Measurements from ENCODE around the gene CAPZB.

The CAPZB gene

GRCh38 chr1:19409477-19410341 lies 75.6 kb downstream of the CAPZB start:
- Histone ChIP-seq H3K4me1 (ENCODE audit: control insufficient read depth, insufficient read depth, low read length) (peaks cover 40% of the 10 kb centered on the region), H3K9ac (ENCODE audit: low read length) (no peak overlapping the region), H3K9me3 (ENCODE audit: control insufficient read depth, low read length) (no peaks in the 10 kb centered on the region), H3K27me3 (replicated peaks; ENCODE audit: control insufficient read depth, insufficient read depth, low read length) (no peaks in the 10 kb centered on the region), H3K4me3 (ENCODE audit: low read length) (no peak overlapping the region), H3K36me3 (ENCODE audit: control insufficient read depth, insufficient read depth, low read length, severe bottlenecking) (peaks cover 6% of the 10 kb centered on the region)
- DNase-seq (ENCODE audit: low read depth), result no peak

- H3K4me1 ChIP-seq (ENCODE audit: control insufficient read depth, insufficient read depth, low read length), result peaks cover 28% of the 10 kb centered on the region
- H3K36me3 ChIP-seq (ENCODE audit: control insufficient read depth, insufficient read depth, low read length, severe bottlenecking), result peaks cover 6% of the 10 kb centered on the region
- H3K9me3 ChIP-seq (ENCODE audit: control insufficient read depth, low read length), result no peaks in the 10 kb centered on the region
- no peak for DNase-seq (ENCODE audit: low read depth)
- H3K27me3 ChIP-seq (replicated peaks; ENCODE audit: control insufficient read depth, insufficient read depth, low read length), result no peaks in the 10 kb centered on the region
- no peak overlapping the region for H3K9ac ChIP-seq (ENCODE audit: low read length)
- no peak overlapping the region for H3K4me3 ChIP-seq (ENCODE audit: low read length)
Observed at GRCh38 chr1:19407494-19408096, 77.7 kb downstream of the CAPZB start.

GRCh38 chr1:19406680-19407079 lies 78.7 kb downstream of the CAPZB start:
- Histone ChIP-seq H3K9ac (ENCODE audit: low read length) (no peak overlapping the region), H3K27me3 (replicated peaks; ENCODE audit: control insufficient read depth, insufficient read depth, low read length) (no peaks in the 10 kb centered on the region), H3K9me3 (ENCODE audit: control insufficient read depth, low read length) (no peaks in the 10 kb centered on the region), H3K4me1 (ENCODE audit: control insufficient read depth, insufficient read depth, low read length) (peaks cover 32% of the 10 kb centered on the region), H3K4me3 (ENCODE audit: low read length) (no peak overlapping the region), H3K36me3 (ENCODE audit: control insufficient read depth, insufficient read depth, low read length, severe bottlenecking) (peaks cover 6% of the 10 kb centered on the region)
- DNase-seq (ENCODE audit: low read depth), result no peak

DNA sequence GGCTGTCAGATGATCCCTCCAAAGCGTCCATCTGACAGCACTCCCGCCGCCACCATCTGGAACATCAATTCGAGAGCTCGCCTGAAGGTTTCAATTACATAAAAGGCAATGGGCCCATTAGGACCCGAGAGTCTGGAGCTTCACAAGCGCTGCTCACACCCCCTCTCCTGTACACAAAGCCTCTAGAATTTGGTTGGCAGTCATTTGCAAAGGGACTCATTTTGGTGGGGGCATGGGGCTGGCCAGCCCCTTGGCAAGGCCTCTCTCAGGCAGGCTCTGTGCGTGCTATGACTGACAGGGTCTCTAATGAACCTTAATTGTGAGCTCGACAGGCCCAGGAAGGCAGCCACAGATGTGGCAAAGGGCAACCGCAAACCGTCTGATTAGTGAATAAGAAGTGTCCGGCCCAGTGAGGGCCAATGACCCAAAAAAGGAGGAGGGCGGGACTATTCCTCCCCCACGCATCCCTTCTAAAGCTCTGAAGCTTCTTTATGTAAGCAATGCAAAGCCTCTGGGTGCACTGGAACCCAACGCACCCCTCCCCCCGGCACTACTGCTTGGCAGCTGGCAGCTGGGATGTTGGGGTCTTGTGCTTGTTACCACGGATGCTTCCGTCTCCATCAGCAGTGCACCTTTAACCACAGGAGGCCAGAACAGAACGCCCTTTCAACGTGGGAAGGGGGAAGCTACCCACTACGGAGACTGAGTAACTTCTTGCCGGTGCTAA lies 79.4 kb downstream of the CAPZB start:
- H3K27me3 ChIP-seq (replicated peaks; ENCODE audit: control insufficient read depth, insufficient read depth, low read length), result no peaks in the 10 kb centered on the region
- H3K9me3 ChIP-seq (ENCODE audit: control insufficient read depth, low read length), result no peaks in the 10 kb centered on the region
- no peak overlapping the region for H3K4me3 ChIP-seq (ENCODE audit: low read length)
- no peak for DNase-seq (ENCODE audit: low read depth)
- peaks cover 40% of the 10 kb centered on the region for H3K4me1 ChIP-seq (ENCODE audit: control insufficient read depth, insufficient read depth, low read length)
- H3K9ac ChIP-seq (ENCODE audit: low read length), result peak overlapping the region; percentile 8
- peaks cover 6% of the 10 kb centered on the region for H3K36me3 ChIP-seq (ENCODE audit: control insufficient read depth, insufficient read depth, low read length, severe bottlenecking)

DNA sequence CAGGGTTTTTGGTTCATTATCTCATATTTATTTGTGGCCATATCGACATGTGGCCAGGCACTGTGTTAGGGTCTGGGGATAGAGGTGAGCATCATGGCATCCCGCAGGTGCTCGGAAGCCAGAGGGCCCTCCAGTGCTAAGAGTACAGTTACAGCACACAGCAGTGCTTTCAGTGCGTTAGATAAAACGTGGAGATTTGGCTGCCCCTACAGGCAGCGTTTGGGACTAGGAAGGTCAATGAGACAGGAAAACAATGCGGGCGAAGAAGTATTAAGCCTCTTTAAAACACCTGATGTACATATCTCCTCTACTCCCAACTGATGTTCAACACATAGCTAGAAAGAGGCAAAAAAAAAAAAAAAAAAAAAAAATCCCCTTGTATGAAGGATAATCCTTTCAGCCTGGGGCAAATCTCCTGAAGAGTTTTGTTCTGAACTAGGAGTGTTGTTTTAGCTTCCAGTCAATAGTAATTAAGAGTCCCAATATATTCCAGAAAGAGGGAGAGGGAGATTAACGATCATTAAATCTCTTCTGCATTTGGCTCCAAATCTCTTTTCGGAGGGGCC lies 80.1 kb downstream of the CAPZB start:
- peaks cover 6% of the 10 kb centered on the region for H3K36me3 ChIP-seq (ENCODE audit: control insufficient read depth, insufficient read depth, low read length, severe bottlenecking)
- peak overlapping the region; percentile 8 for H3K9ac ChIP-seq (ENCODE audit: low read length)
- H3K27me3 ChIP-seq (replicated peaks; ENCODE audit: control insufficient read depth, insufficient read depth, low read length), result no peaks in the 10 kb centered on the region
- no peak overlapping the region for H3K4me3 ChIP-seq (ENCODE audit: low read length)
- no peak for DNase-seq (ENCODE audit: low read depth)
- H3K4me1 ChIP-seq (ENCODE audit: control insufficient read depth, insufficient read depth, low read length), result peaks cover 44% of the 10 kb centered on the region
- no peaks in the 10 kb centered on the region for H3K9me3 ChIP-seq (ENCODE audit: control insufficient read depth, low read length)

DNA sequence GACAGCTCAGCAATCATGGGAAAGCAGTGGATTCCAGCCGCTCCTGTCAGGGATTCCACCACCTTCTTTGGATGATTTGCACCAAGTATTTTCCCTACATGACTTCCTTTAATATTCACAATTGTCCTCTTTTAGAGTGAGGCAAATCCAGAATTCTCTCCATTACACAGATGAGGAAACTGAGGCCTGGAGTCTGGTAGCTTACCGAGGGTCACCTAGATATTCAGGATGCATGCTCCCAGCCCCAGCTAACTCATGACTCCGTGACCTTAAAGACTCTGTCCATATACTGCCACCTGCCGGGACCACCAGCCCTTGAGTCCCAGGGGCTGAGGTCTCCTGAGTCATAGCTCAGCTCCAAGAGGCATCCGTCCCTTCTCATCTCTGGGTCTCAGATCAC lies 80.6 kb downstream of the CAPZB start:
- peaks cover 39% of the 10 kb centered on the region for H3K4me1 ChIP-seq (ENCODE audit: control insufficient read depth, insufficient read depth, low read length)
- no peak overlapping the region for H3K4me3 ChIP-seq (ENCODE audit: low read length)
- H3K9ac ChIP-seq (ENCODE audit: low read length), result no peak overlapping the region
- H3K36me3 ChIP-seq (ENCODE audit: control insufficient read depth, insufficient read depth, low read length, severe bottlenecking), result peaks cover 6% of the 10 kb centered on the region
- DNase-seq (ENCODE audit: low read depth), result no peak
- no peaks in the 10 kb centered on the region for H3K9me3 ChIP-seq (ENCODE audit: control insufficient read depth, low read length)
- H3K27me3 ChIP-seq (replicated peaks; ENCODE audit: control insufficient read depth, insufficient read depth, low read length), result no peaks in the 10 kb centered on the region

GRCh38 chr1:19403256-19403655 lies 82.1 kb downstream of the CAPZB start:
- no peak for DNase-seq (ENCODE audit: low read depth)
- Histone ChIP-seq H3K4me3 (ENCODE audit: low read length) (no peak overlapping the region), H3K9me3 (ENCODE audit: control insufficient read depth, low read length) (no peaks in the 10 kb centered on the region), H3K4me1 (ENCODE audit: control insufficient read depth, insufficient read depth, low read length) (peaks cover 39% of the 10 kb centered on the region), H3K27me3 (replicated peaks; ENCODE audit: control insufficient read depth, insufficient read depth, low read length) (no peaks in the 10 kb centered on the region), H3K9ac (ENCODE audit: low read length) (no peak overlapping the region), H3K36me3 (ENCODE audit: control insufficient read depth, insufficient read depth, low read length, severe bottlenecking) (peaks cover 4% of the 10 kb centered on the region)

- H3K9me3 ChIP-seq (ENCODE audit: control insufficient read depth, low read length), result no peaks in the 10 kb centered on the region
- DNase-seq (ENCODE audit: low read depth), result no peak
- H3K36me3 ChIP-seq (ENCODE audit: control insufficient read depth, insufficient read depth, low read length, severe bottlenecking), result no peaks in the 10 kb centered on the region
- peaks cover 46% of the 10 kb centered on the region for H3K4me1 ChIP-seq (ENCODE audit: control insufficient read depth, insufficient read depth, low read length)
- H3K9ac ChIP-seq (ENCODE audit: low read length), result no peak overlapping the region
- no peak overlapping the region for H3K4me3 ChIP-seq (ENCODE audit: low read length)
- no peaks in the 10 kb centered on the region for H3K27me3 ChIP-seq (replicated peaks; ENCODE audit: control insufficient read depth, insufficient read depth, low read length)
Observed at GRCh38 chr1:19402031-19402813, 83.1 kb downstream of the CAPZB start.

- H3K36me3 ChIP-seq (ENCODE audit: control insufficient read depth, insufficient read depth, low read length, severe bottlenecking), result no peaks in the 10 kb centered on the region
- H3K4me1 ChIP-seq (ENCODE audit: control insufficient read depth, insufficient read depth, low read length), result peaks cover 46% of the 10 kb centered on the region
- H3K27me3 ChIP-seq (replicated peaks; ENCODE audit: control insufficient read depth, insufficient read depth, low read length), result no peaks in the 10 kb centered on the region
- H3K9ac ChIP-seq (ENCODE audit: low read length), result no peak overlapping the region
- H3K9me3 ChIP-seq (ENCODE audit: control insufficient read depth, low read length), result no peaks in the 10 kb centered on the region
- DNase-seq (ENCODE audit: low read depth), result no peak
- H3K4me3 ChIP-seq (ENCODE audit: low read length), result no peak overlapping the region
Observed at GRCh38 chr1:19401535-19401889, 83.8 kb downstream of the CAPZB start.

DNA sequence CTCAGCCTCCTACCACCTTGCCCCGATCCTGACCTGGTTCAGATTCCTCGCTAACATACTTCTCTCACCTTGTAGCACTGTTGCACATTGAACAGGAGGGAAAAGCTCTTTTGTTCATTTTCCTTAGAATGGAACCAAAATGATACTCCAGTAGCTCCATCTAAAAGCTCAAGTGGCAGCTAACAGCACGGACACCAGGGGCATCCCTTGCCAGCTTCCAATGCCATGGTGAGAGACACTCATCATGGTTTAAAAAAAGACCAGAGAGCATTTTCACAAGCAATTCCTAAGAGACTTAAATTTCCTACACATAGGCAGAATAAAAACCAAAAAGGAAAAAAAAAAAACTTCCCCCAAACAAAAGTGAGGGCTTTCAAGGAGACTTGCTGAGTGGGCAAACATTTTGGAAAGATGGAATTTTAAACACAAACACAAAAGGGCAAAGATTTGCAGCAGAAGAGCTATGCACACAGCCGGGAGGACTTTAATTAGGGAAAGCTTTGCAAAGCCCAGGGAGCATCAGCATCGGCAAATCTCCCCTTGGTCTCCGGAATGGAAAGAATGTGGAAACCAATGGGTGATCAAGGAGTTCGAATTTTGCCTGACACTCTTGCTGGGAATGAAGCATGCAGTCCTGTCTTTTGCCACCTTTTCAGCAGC lies 84.3 kb downstream of the CAPZB start:
- H3K9ac ChIP-seq (ENCODE audit: low read length), result no peak overlapping the region
- DNase-seq (ENCODE audit: low read depth), result no peak
- H3K36me3 ChIP-seq (ENCODE audit: control insufficient read depth, insufficient read depth, low read length, severe bottlenecking), result peaks cover 4% of the 10 kb centered on the region
- no peak overlapping the region for H3K4me3 ChIP-seq (ENCODE audit: low read length)
- no peaks in the 10 kb centered on the region for H3K9me3 ChIP-seq (ENCODE audit: control insufficient read depth, low read length)
- peaks cover 42% of the 10 kb centered on the region for H3K4me1 ChIP-seq (ENCODE audit: control insufficient read depth, insufficient read depth, low read length)
- H3K27me3 ChIP-seq (replicated peaks; ENCODE audit: control insufficient read depth, insufficient read depth, low read length), result no peaks in the 10 kb centered on the region
